ENCODE data around the gene SVIL.
"Not testable (repeated sequence)": the region's sequence is repeated elsewhere in the genome, so short reads cannot be mapped to it uniquely, and the experiment has no call there.

The SVIL gene

GRCh38 chr10:29603223-29603896 is 31.4 kb downstream of the SVIL start:
- no peak for DNase-seq (ENCODE audit: low read depth in 2 of 2)

DNA sequence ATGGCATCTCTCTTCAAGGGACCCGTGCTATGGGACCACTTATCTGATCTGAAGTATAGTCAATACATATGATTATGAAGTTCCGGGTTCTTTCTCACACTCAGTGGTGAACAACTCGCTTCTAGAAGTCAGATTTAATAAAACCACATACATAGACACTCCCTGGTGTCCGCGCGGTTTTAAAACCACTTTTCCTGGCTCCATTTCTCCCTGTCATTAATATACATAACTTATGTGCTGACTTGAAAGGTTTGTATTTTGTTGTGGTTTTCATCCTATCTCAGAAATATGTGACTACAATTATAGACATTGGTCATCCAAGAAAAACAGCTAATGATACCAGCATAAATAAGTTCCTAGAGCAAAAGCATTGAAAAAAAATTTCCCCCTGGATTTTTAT is 34.0 kb downstream of the SVIL start:
- no peak for DNase-seq (ENCODE audit: low read depth in 2 of 2)

GRCh38 chr10:29600067-29600466 is 34.7 kb downstream of the SVIL start:
- no peak for DNase-seq (ENCODE audit: low read depth in 2 of 2)

GRCh38 chr10:29598851-29599311 is 35.9 kb downstream of the SVIL start:
- DNase-seq (ENCODE audit: low read depth in 2 of 2) = no peak

- DNase-seq (ENCODE audit: low read depth in 2 of 2) = no peak
Observed at GRCh38 chr10:29596826-29597225, 37.9 kb downstream of the SVIL start.

- no peak for DNase-seq (ENCODE audit: low read depth in 2 of 2)
Observed at GRCh38 chr10:29596356-29596755, 38.4 kb downstream of the SVIL start.

DNA sequence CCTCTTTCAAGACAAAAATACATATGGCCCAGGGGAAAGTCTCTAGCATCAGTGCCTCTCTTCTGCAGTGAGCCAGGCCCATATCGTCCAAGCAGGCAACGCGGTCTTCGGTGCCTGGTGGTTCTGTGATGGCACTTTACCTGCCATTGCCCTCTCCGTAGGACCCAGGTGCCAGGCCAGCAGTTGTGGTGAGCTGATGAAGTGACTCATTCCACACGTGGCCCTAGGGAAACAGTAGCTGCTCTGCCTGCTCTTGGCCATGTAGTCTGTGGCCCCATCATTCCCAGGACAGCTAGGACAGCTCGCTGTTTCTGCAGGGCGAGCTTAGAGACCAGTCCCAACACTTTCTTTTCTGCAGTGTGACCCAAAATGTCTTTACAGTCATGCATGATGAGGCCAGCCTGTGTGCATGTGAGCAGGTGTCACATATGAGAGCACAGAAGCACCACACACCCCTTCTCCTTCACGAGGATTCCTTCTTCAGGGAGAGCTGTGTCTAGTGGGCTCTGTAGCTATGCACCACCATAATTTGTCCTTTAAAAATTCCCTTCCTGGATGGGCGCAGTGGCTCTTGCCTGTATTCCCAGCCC is 39.0 kb downstream of the SVIL start:
- no peak for DNase-seq (ENCODE audit: low read depth in 2 of 2)

DNA sequence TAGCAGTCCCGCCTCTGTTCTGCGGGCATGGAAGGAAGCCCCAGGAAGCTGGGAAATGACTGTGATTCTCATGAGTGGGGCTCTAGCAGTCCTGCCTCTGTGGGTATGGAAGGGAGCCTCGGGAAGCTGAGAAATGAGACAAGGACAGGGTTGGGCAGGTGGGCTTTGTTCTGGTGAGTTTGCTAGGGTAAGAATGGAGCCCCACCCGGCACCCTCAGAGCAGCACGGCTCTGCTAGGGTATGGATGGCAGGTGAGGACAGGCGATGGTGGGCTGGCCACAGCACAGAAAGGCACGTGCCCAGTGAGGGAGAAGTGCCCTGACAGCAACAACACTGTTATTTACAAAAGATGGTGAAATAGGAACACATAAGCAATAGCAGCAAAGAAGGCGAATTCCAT is 39.6 kb downstream of the SVIL start:
- no peak for DNase-seq (ENCODE audit: low read depth in 2 of 2)

DNA sequence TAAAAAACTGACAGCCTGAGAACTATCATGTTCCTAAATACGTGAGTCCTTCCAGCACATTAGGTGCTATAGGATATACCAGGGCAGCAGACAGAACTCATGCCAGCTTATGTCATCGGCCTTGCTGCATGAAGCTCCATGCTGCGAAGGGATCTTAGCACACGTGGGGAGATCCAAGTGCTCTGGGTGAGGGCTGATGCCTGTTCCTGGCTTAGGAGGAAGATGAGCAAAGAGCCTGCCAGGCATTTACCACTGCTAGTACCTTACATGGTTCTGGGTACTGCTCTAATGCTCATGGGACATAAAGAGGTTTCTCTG is 43.2 kb downstream of the SVIL start:
- DNase-seq (ENCODE audit: low read depth in 2 of 2) = no peak

DNA sequence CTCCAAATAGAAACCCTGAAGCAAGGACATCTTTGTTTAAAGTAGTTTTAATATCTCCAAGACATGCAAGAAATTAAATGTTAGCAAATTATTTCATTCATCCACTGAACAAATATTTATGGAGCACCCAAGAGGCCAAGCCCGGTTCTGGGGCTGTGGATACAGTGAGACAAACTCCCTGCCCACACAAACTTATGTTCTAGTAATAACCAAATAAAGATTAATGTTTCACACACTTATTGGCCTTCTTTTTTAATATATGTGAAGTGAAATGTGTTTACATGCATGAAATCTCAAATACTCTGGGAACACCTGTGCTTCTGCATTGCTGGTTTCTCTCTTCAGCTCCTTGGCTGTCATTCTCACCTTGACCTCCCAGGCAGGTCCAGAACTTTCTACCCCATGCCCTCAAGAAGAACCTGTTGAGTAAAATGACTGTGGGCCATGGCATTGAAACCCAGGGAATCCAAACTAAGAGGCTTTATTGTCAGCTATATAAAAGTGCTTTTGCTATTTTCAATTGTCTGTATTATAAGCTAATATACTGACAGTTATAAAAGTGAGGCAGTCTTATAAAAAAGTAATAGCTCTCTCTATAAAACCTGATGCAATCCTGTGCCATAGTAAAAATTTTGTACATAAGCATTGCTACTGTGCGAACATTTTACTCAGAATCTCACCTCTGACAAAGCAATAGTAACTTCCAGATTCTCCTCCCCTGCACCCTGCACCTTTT is 43.7 kb downstream of the SVIL start:
- no peak for DNase-seq (ENCODE audit: low read depth in 2 of 2)

DNA sequence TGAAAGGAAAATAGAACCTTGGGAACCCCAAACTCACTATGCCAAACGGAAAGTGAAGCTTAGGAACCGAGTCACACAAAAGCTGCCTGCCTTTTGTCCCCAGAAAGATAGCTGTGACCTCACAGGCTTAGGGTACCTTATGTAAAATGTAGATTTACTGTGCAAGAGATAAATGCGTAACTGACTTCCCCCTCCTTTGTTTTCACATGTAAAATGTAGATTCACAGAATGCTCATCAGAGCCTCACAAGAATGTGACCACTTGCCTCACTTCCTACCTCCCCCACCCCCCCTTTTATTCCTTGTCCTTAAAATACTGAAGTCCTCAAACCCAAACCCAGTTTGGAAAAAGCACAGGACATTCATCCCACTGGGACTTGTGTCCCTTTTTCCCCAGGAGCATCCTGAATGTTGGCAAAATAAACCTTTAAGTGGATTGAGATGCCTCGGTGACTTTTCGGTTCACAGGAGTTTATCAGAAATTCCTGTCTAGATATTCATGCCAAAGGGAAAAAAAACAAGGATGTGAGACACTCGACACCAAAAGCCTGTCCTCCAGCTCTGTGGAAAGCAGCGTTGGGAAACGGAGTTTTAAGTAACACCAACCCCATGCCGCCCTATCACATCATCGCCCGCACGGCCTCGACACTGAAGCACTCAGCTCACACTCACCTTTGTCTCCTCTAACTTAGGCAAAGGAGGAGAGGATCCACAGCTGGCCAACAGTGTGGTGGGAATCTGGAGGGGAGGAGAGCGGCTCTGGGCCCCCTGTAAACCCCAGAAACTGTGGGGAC is 45.9 kb downstream of the SVIL start:
- no peak for DNase-seq (ENCODE audit: low read depth in 2 of 2)

DNA sequence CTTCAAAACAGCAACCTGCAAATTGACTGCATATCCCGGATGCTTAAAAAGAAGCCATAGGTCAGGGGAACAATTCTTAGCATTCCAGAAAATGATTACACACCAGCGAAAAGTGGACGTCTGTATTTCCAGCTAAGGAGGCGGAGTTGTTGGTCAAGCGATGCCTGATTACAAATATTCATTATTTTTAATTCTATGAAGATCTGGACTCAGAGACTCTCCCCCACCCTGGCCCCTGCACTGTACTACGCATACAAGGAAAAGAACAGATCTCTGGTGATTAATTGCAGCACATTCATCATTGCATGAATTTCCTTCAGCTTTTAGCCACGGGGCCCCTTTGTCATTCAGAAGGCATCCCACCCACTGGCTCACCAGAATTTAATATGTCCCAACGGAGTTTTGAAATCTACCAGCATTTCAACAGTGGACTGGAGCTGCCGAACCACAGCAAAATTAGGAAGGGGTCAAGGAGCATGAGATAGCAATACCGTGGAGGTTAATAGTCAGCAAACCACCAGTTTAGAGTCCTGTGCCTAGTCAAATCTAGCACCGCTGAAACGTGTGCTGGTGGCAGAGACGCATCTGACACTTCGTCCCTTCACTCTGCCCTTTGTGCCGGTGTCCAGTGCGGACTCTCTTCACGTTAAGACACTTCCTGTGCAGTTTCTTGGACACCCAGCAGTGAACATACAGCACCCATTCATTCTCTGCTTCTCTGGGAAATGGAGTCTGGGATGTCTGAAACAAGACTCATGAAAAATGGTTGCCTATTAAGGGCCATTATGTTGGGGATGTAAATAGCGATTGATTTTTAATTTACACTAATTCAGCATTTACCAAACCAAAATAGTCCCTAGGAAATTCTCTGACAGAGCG is 46.8 kb downstream of the SVIL start:
- DNase-seq (ENCODE audit: low read depth in 2 of 2) = not testable (repeated sequence)

DNA sequence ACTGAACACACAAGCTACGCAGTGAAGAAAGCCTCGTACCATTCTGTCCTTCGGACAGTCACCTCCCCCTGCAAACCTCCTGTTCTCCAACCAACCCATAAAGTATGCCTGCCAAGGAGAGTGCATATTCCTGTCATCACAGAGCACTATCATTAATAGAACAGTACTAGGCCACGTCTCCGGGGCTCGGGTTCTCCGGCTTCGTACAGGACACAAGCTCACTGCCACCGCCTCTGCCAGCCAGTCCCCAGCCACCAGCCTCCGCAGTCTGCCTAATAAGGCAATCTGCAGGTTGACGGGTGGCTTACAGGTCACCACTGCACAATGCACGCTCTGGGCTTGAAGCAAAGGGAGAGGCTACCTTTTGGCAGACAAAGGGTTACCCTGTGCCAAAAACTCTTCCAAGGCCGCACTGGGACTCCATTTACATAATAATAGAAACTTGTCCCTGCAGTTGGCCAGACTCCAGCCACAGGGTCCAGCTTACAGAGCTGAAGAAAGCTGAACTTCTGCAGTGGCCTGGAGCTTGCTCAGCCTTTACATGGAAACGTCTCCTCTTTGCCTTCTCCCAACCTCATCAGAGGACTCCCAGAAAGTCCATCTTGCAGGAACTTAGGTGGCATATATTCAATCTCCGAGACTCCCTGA is 47.5 kb downstream of the SVIL start:
- not testable (repeated sequence) for DNase-seq (ENCODE audit: low read depth in 2 of 2)

DNA sequence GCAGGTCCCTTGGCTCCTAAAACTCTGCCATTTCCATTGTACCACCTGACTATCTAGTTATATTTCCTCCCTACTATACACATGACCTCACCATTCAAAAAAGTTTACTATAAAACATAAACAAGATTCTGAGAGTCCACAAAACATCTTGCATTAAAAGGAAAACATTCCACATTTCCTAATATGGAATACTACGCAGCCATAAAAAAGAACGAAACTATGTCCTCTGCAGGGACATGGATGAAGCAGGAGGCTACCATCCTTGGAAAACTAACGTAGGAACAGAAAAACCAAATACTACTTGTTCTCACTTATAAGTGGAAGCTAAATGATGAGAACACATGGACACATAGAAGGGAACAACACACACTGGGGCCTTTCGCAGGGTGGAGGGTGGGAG is 48.3 kb downstream of the SVIL start:
- DNase-seq (ENCODE audit: low read depth in 2 of 2) = no peak

- DNase-seq (ENCODE audit: low read depth in 2 of 2) = no peak
Observed at GRCh38 chr10:29585488-29585976, 49.2 kb downstream of the SVIL start.

DNA sequence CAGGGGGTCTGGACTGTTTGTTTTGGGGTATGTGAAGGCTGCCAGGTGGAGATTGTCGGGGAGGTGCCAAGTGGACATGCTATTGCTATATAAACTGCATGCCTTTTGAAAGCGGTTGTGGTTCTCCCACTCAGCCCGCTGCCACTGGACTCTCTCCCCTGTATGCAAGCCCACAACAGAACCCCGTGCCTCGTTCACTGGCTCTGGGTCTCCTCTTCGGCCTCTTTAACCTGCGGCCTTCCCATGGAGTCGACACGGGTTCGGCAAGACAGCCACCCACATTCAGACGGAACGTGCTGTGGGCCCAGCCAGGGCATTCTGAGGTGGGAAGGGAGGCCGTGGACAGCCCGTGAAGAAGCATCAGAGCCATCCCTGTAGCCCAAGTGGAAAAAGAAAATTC is 50.3 kb downstream of the SVIL start:
- no peak for DNase-seq (ENCODE audit: low read depth in 2 of 2)

GRCh38 chr10:29583674-29584073 is 51.1 kb downstream of the SVIL start:
- no peak for DNase-seq (ENCODE audit: low read depth in 2 of 2)

DNA sequence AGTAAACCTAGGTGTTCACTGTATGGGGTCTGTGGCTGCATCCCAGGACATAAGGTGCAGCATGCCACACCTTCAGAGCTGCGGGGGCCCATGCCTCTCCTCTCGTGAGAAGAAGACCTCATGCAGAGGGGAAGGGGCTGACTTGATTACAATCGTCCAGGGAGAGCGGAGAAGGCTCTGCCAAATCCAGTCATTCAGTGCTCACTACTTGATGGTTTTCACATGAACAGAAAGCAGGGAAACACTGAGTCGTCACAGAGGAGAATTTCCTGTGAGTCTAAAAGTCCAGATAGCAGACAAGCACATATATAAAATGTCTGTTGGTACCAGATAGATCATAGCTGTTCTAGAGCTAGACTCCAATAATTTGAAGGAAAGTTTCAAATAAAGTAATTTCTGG is 52.0 kb downstream of the SVIL start:
- not testable (repeated sequence) for DNase-seq (ENCODE audit: low read depth in 2 of 2)

DNA sequence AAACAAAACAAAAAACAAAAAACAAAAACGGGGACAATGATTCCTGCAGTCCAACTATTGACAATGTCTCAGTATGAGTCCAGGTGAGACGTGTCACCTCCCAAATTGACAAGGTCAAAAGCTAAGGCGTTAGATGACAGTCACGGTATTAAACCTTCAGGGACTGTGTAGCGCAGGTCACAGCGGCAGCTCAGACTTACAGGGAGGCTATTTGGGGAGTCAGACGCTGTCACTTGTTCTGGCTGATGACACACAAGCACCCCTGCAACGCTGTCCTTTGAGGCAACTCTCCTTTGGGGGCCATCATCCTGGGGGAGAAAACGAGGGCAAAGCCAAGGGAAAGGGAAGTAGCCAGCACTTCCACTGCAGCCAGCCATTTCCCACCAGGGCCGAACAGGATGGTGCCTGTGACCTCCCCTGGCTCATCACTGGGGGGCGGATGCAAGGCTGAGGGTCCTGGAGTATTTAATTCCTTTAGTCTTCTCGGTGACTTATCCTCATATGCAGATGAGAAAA is 55.3 kb downstream of the SVIL start:
- no peak for DNase-seq (ENCODE audit: low read depth in 2 of 2)

- no peak for DNase-seq (ENCODE audit: low read depth in 2 of 2)
Observed at GRCh38 chr10:29578457-29578856, 56.3 kb downstream of the SVIL start.

GRCh38 chr10:29576681-29577080 is 58.1 kb downstream of the SVIL start:
- no peak for DNase-seq (ENCODE audit: low read depth in 2 of 2)

All from activated CD4-positive, alpha-beta T cell treated with anti-CD3 and anti-CD28 coated beads for 24 hours (primary cell).